DOHH2 (cell line): ENCODE measurements around the gene FTO.

ENCODE experiments used
- H3F3A ChIP-seq: fragments of 200-600 bp; sonication (generic), shearing (Covaris generic); 2 replicates; pipeline ENCODE4 v1.6.0; 2016; ENCODE audit warnings: antibody characterized with exemption, mild to moderate bottlenecking; ENCODE audit not compliant: control insufficient read depth, insufficient read depth
- H3K27ac ChIP-seq: fragments of 200-600 bp; sonication (generic); 2 replicates; pipeline ENCODE4 v1.5.1; 2014; ENCODE audit warnings: low read depth, mild to moderate bottlenecking, low read length, moderate library complexity
- H3K27me3 ChIP-seq: fragments of 200-600 bp; sonication (generic); 2 replicates; pipeline ENCODE4 v1.6.1; 2014; ENCODE audit warnings: mild to moderate bottlenecking, low read length, mixed read lengths; ENCODE audit not compliant: control insufficient read depth
- H3K36me3 ChIP-seq: fragments of 200-600 bp; sonication (generic); 2 replicates; pipeline ENCODE4 v1.6.1; 2014; ENCODE audit warnings: mild to moderate bottlenecking, low read length, moderate library complexity, mixed read lengths; ENCODE audit not compliant: control insufficient read depth
- H3K4me1 ChIP-seq: fragments of 200-600 bp; sonication (generic); 2 replicates; pipeline ENCODE4 v1.6.1; 2014; ENCODE audit warnings: mild to moderate bottlenecking, low read length, mixed read lengths; ENCODE audit not compliant: control insufficient read depth
- H3K4me2 ChIP-seq: fragments of 200-600 bp; sonication (generic); 2 replicates; pipeline ENCODE4 v1.6.0; 2014; ENCODE audit warnings: mild to moderate bottlenecking, low read length, moderate library complexity
- H3K4me3 ChIP-seq: fragments of 200-600 bp; sonication (generic); 2 replicates; pipeline ENCODE4 v1.5.1; 2014; ENCODE audit warnings: mild to moderate bottlenecking, low read length, mixed read lengths
- H3K79me2 ChIP-seq: fragments of 200-600 bp; sonication (generic); 2 replicates; pipeline ENCODE4 v1.6.1; 2014; ENCODE audit warnings: mild to moderate bottlenecking, low read length, mixed read lengths; ENCODE audit not compliant: control insufficient read depth
- H3K9me2 ChIP-seq: fragments of 200-600 bp; sonication (generic); replicated peaks from 2 replicates; pipeline ENCODE4 v1.6.1; 2014; ENCODE audit warnings: mild to moderate bottlenecking, low read length, mixed read lengths; ENCODE audit not compliant: control insufficient read depth
- H3K9me3 ChIP-seq: fragments of 200-600 bp; sonication (generic); 2 replicates; pipeline ENCODE4 v1.6.1; 2014; ENCODE audit warnings: antibody characterized with exemption, low read length, mixed read lengths; ENCODE audit not compliant: control insufficient read depth, insufficient read depth
- H4K20me1 ChIP-seq: fragments of 200-600 bp; sonication (generic); 2 replicates; pipeline ENCODE4 v1.6.0; 2014; ENCODE audit warnings: low read depth, mild to moderate bottlenecking, antibody characterized with exemption, low read length, moderate library complexity; ENCODE audit not compliant: control insufficient read depth, insufficient read depth
- EZH2phosphoT487 ChIP-seq: fragments of 200-600 bp; sonication (generic); IDR thresholded peaks from 2 replicates; pipeline ENCODE4 v1.6.1; 2017; ENCODE audit warnings: borderline replicate concordance, mild to moderate bottlenecking, antibody characterized with exemption, low read length, moderate library complexity, mixed read lengths
- TF ChIP-seq, protein P1 (sequence below): fragments of 200-600 bp; sonication (generic); IDR thresholded peaks from one replicate; pipeline ENCODE4 v1.5.1; 2014; ENCODE audit warnings: antibody characterized with exemption, mild to moderate bottlenecking, low read depth, low read length; ENCODE audit not compliant: poor library complexity, severe bottlenecking

The FTO gene

GRCh38 chr16:53732296-53732929, 28.5 kb downstream of the FTO start:
- Histone ChIP-seq H3K9me3 (no peaks in the 10 kb centered on the region), H3K4me1 (no peaks in the 10 kb centered on the region), H3K4me2 (no peak overlapping the region), H4K20me1 (0 out of 2 replicates have a peak, but pooled peaks cover 3% of the 10 kb centered on the region), H3K36me3 (no peaks in the 10 kb centered on the region), H3K4me3 (no peak overlapping the region), H3K9me2 (no peaks in the 10 kb centered on the region), H3K79me2 (peaks cover 36% of the 10 kb centered on the region), H3K27ac (no peak overlapping the region), H3F3A (no peaks in the 10 kb centered on the region), H3K27me3 (no peaks in the 10 kb centered on the region)
- no peak for TF ChIP-seq EZH2phosphoT487
- TF ChIP-seq, protein P1, sequence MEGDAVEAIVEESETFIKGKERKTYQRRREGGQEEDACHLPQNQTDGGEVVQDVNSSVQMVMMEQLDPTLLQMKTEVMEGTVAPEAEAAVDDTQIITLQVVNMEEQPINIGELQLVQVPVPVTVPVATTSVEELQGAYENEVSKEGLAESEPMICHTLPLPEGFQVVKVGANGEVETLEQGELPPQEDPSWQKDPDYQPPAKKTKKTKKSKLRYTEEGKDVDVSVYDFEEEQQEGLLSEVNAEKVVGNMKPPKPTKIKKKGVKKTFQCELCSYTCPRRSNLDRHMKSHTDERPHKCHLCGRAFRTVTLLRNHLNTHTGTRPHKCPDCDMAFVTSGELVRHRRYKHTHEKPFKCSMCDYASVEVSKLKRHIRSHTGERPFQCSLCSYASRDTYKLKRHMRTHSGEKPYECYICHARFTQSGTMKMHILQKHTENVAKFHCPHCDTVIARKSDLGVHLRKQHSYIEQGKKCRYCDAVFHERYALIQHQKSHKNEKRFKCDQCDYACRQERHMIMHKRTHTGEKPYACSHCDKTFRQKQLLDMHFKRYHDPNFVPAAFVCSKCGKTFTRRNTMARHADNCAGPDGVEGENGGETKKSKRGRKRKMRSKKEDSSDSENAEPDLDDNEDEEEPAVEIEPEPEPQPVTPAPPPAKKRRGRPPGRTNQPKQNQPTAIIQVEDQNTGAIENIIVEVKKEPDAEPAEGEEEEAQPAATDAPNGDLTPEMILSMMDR: no peak

GRCh38 chr16:53734908-53735307, 31.0 kb downstream of the FTO start:
- H3K27ac ChIP-seq: no peak overlapping the region
- peaks cover 3% of the 10 kb centered on the region; the same call in 1 of the 2 replicates for H4K20me1 ChIP-seq
- H3K9me3 ChIP-seq: no peaks in the 10 kb centered on the region
- H3K9me2 ChIP-seq: no peaks in the 10 kb centered on the region
- TF ChIP-seq EZH2phosphoT487: no peak
- TF ChIP-seq, protein P1: no peak
- H3K4me3 ChIP-seq: no peak overlapping the region
- H3K4me2 ChIP-seq: no peak overlapping the region
- no peaks in the 10 kb centered on the region for H3K4me1 ChIP-seq
- H3K27me3 ChIP-seq: no peaks in the 10 kb centered on the region
- peaks cover 29% of the 10 kb centered on the region for H3K79me2 ChIP-seq
- no peaks in the 10 kb centered on the region for H3K36me3 ChIP-seq
- H3F3A ChIP-seq: no peaks in the 10 kb centered on the region

GRCh38 chr16:53736297-53736696, 32.3 kb downstream of the FTO start:
- H3K79me2 ChIP-seq: peaks cover 24% of the 10 kb centered on the region

More at GRCh38 chr16:53736297-53736696, 32.3 kb downstream of the FTO start:
- H3K36me3 ChIP-seq: no peaks in the 10 kb centered on the region
- TF ChIP-seq, protein P1: no peak
- TF ChIP-seq EZH2phosphoT487: no peak
- H3K9me2 ChIP-seq: no peaks in the 10 kb centered on the region
- H3K4me2 ChIP-seq: no peak overlapping the region
- no peak overlapping the region for H3K27ac ChIP-seq
- H3K9me3 ChIP-seq: no peaks in the 10 kb centered on the region
- no peaks in the 10 kb centered on the region for H3K4me1 ChIP-seq
- no peak overlapping the region for H3K4me3 ChIP-seq
- no peaks in the 10 kb centered on the region for H3F3A ChIP-seq
- peaks cover 3% of the 10 kb centered on the region; the same call in 1 of the 2 replicates for H4K20me1 ChIP-seq
- no peaks in the 10 kb centered on the region for H3K27me3 ChIP-seq
